B cell (primary cell): ENCODE data around the gene CAMK1D. TPM values are rescaled to one million over a fixed set of nuclear protein-coding genes. Genes with fewer than 3 reads are reported as not detected.

Source experiments
- ATAC-seq: fragments of 200-7000 bp; cut with Tn5 transposase; one replicate; pipeline ENCODE4 v1.10.0; 2021; ENCODE audit warnings: low read depth, mild to moderate bottlenecking, moderate number of reproducible peaks, moderate library complexity
- CTCF ChIA-PET: fragments of 350-600 bp; sonication (Branson Sonifier 250); formaldehyde crosslinking; loops from one replicate; lab custom pipeline; 2021; ENCODE audit warnings: antibody characterized with exemption, inconsistent platforms; lab: Charles Lee
- POLR2A ChIA-PET: fragments of 350-600 bp; sonication (Branson Sonifier 250); formaldehyde crosslinking; loops from one replicate; lab custom pipeline; 2021; ENCODE audit warnings: antibody characterized with exemption; lab: Charles Lee
- DNase-seq: peaks from one replicate; pipeline ENCODE4 v3.0.0; 2013
- H2AFZ ChIP-seq: 2 replicates; pipeline ENCODE4 v1.6.1; 2012; ENCODE audit warnings: mild to moderate bottlenecking, low read depth, low read length; ENCODE audit not compliant: insufficient read depth, poor library complexity, severe bottlenecking
- H3K27ac ChIP-seq, 2 donors: 1 replicate in 1 of 2; 2 replicates in 1 of 2; pipeline ENCODE4 v1.5.1; 2012 to 2013; ENCODE audit warnings: low read length in 2 of 2, mild to moderate bottlenecking in 2 of 2, moderate library complexity in 1 of 2
- H3K27me3 ChIP-seq, 4 experiments: fragments of 200-600 bp in 1 of 4; sonication (generic) in 1 of 4; replicated peaks in 1 of 4; 1 replicate in 2 of 4; 2 replicates in 2 of 4; pipeline versions ENCODE4 v1.6.1 to v1.7.0; 2013 to 2016; ENCODE audit warnings: low read length in 3 of 4, mild to moderate bottlenecking in 2 of 4, mixed read lengths in 1 of 4, moderate library complexity in 1 of 4; ENCODE audit not compliant: insufficient read depth in 4 of 4, control insufficient read depth in 3 of 4; ENCODE audit errors: control extremely low read depth in 1 of 4
- H3K36me3 ChIP-seq, 2 experiments: replicated peaks in 1 of 2; 1 replicate in 1 of 2; 2 replicates in 1 of 2; pipeline versions ENCODE4 v1.6.1 to v1.7.1; 2013; ENCODE audit warnings: low read length in 1 of 2; ENCODE audit not compliant: insufficient read depth in 2 of 2, control insufficient read depth in 1 of 2; ENCODE audit errors: control extremely low read depth in 1 of 2, extremely low read depth in 1 of 2
- H3K4me1 ChIP-seq, 2 donors: fragments of 200-600 bp in 1 of 2; sonication (generic) in 1 of 2; 1 replicate in 1 of 2; 2 replicates in 1 of 2; pipeline versions ENCODE4 v1.5.1 to v1.6.1; 2013 to 2017; ENCODE audit warnings: low read length in 2 of 2; ENCODE audit not compliant: control insufficient read depth in 2 of 2, insufficient read depth in 2 of 2
- H3K4me2 ChIP-seq: replicated peaks from 2 replicates; pipeline ENCODE3; 2012; ENCODE audit warnings: mild to moderate bottlenecking, low read depth, low read length; ENCODE audit not compliant: poor library complexity, severe bottlenecking
- H3K4me3 ChIP-seq, 5 experiments: fragments of 200-600 bp in 1 of 5; sonication (generic) in 1 of 5; 1 replicate in 3 of 5; 2 replicates in 2 of 5; pipeline versions ENCODE4 v1.5.1 to v1.7.0; 2011 to 2016; ENCODE audit warnings: low read length in 4 of 5, mild to moderate bottlenecking in 4 of 5, low read depth in 2 of 5, control low read depth in 1 of 5, moderate library complexity in 1 of 5; ENCODE audit not compliant: insufficient read depth in 1 of 5; ENCODE audit errors: control extremely low read depth in 1 of 5, extremely low read depth in 1 of 5
- H3K79me2 ChIP-seq: fragments of 200-600 bp; sonication (generic); one replicate; pipeline ENCODE4 v1.6.0; 2016; ENCODE audit warnings: low read length; ENCODE audit not compliant: control insufficient read depth, insufficient read depth
- H3K9ac ChIP-seq: fragments of 200-600 bp; sonication (generic); 2 replicates; pipeline ENCODE4 v1.6.1; 2017; ENCODE audit warnings: mild to moderate bottlenecking, low read length, moderate library complexity
- H3K9me3 ChIP-seq, 3 donors: one replicate each; pipeline versions ENCODE4 v1.6.1 to v1.7.1; 2013; ENCODE audit warnings: low read length in 2 of 3; ENCODE audit not compliant: control insufficient read depth in 2 of 3, insufficient read depth in 1 of 3; ENCODE audit errors: control extremely low read depth in 1 of 3
- H4K20me1 ChIP-seq: 2 replicates; pipeline ENCODE4 v1.6.0; 2012; ENCODE audit warnings: mild to moderate bottlenecking, low read length; ENCODE audit not compliant: insufficient read depth, control insufficient read depth, poor library complexity, severe bottlenecking
- H3K27ac Mint-ChIP-seq: one replicate; pipeline ENCODE4 v1.8.0; 2021; ENCODE audit warnings: mixed read lengths
- H3K27me3 Mint-ChIP-seq: one replicate; pipeline ENCODE4 v1.8.0; 2021; ENCODE audit warnings: mixed read lengths
- H3K4me1 Mint-ChIP-seq: one replicate; pipeline ENCODE4 v1.8.0; 2021; ENCODE audit warnings: mixed read lengths
- H3K4me3 Mint-ChIP-seq: one replicate; pipeline ENCODE4 v1.8.0; 2021; ENCODE audit warnings: mixed read lengths
- H3K9me3 Mint-ChIP-seq: one replicate; pipeline ENCODE4 v1.8.0; 2022; ENCODE audit warnings: mixed read lengths; ENCODE audit not compliant: insufficient read depth
- EZH2 ChIP-seq: IDR thresholded peaks from 2 replicates; pipeline ENCODE4 v1.6.1; 2012; ENCODE audit warnings: borderline replicate concordance, low read depth, mild to moderate bottlenecking, moderate library complexity, low read length; ENCODE audit not compliant: insufficient read depth, poor library complexity, severe bottlenecking
- WGBS: methylation state at CpG from one replicate; pipeline ENCODE4 v1.1.5; 2013; ENCODE audit warnings: missing lambda C conversion rate; ENCODE audit not compliant: insufficient coverage; 5-methylcytosine and 5-hydroxymethylcytosine counted together
- intact Hi-C: fragments of 100-400 bp; cut with micrococcal nuclease; formaldehyde crosslinking; loops from one replicate; pipeline ENCODE4 v1.10.0; 2022
- polyA plus RNA-seq: library from polyadenylated mRNA; depleted of rRNA; stranded (reverse); fragments of >200 nt; gene quantifications from 2 replicates; pipeline ENCODE4 v1.2.3, GENCODE V29; 2012
- total RNA-seq, 2 donors: library from RNA; stranded (reverse); fragments of 120-200 nt in 1 of 2; gene quantifications; 1 replicate in 1 of 2; 2 replicates in 1 of 2; pipeline versions ENCODE4 v1.2.3 to v1.2.4, GENCODE V29; 2013 to 2022
- TF ChIP-seq, protein P1 (sequence below): fragments of 200-600 bp; IDR thresholded peaks from one replicate; pipeline ENCODE4 v1.8.0; 2022; ENCODE audit warnings: antibody characterized with exemption, mild to moderate bottlenecking

CAMK1D gene
- total and polyA plus RNA-seq, 2 donors (not counting 1 experiment from before 2014, with no cell fraction given), result 34.1 to 69.7 TPM

DNA sequence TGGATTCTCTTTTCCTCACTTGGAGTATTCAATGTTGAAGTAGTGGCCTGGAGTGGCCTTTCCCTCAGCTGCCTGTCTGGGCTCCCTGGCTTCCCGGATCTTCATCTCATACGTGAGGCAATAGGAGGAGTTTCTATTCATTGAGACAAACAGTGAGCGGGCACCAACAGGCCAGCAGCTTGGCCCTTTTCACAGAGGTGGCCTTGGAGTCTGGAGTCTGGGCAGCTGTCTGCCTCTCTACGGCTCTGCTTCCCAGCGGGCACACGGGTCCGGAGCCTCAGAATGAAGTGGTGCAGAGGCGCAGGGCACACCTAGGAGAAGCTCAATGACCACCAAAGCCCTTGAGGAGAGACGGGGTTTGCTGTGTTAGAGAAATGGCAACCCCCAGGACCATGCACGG is 482.7 kb downstream of the CAMK1D start:
- POLR2A ChIA-PET, result no interaction called here
- Histone ChIP-seq H3K9ac (no peak overlapping the region), H2AFZ (no peak overlapping the region), H3K4me2 (no peak overlapping the region), H3K36me3 (peaks cover 0 to 26% of the 10 kb centered on the region in 2 experiments), H4K20me1 (no peaks in the 10 kb centered on the region), H3K9me3 (no peaks in the 10 kb centered on the region), H3K4me1 (no peaks in the 10 kb centered on the region), H3K27ac (no peak overlapping the region), H3K4me3 (no peak overlapping the region), H3K79me2 (no peaks in the 10 kb centered on the region), H3K27me3 (no peaks in the 10 kb centered on the region)
- 97% methylated on average over 8 of the region's 10 CpGs for WGBS
- DNase-seq (no peak), ATAC-seq (no peak)
- intact Hi-C loops, result no loop called here
- Mint-ChIP-seq H3K4me3 (no peak overlapping the region), H3K9me3 (no peaks in the 10 kb centered on the region), H3K27me3 (no peaks in the 10 kb centered on the region), H3K27ac (no peak overlapping the region), H3K4me1 (no peaks in the 10 kb centered on the region)
- CTCF ChIA-PET, result no interaction called here
- TF ChIP-seq EZH2, result no peak
- TF ChIP-seq, protein P1, sequence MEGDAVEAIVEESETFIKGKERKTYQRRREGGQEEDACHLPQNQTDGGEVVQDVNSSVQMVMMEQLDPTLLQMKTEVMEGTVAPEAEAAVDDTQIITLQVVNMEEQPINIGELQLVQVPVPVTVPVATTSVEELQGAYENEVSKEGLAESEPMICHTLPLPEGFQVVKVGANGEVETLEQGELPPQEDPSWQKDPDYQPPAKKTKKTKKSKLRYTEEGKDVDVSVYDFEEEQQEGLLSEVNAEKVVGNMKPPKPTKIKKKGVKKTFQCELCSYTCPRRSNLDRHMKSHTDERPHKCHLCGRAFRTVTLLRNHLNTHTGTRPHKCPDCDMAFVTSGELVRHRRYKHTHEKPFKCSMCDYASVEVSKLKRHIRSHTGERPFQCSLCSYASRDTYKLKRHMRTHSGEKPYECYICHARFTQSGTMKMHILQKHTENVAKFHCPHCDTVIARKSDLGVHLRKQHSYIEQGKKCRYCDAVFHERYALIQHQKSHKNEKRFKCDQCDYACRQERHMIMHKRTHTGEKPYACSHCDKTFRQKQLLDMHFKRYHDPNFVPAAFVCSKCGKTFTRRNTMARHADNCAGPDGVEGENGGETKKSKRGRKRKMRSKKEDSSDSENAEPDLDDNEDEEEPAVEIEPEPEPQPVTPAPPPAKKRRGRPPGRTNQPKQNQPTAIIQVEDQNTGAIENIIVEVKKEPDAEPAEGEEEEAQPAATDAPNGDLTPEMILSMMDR, result no peak

DNA sequence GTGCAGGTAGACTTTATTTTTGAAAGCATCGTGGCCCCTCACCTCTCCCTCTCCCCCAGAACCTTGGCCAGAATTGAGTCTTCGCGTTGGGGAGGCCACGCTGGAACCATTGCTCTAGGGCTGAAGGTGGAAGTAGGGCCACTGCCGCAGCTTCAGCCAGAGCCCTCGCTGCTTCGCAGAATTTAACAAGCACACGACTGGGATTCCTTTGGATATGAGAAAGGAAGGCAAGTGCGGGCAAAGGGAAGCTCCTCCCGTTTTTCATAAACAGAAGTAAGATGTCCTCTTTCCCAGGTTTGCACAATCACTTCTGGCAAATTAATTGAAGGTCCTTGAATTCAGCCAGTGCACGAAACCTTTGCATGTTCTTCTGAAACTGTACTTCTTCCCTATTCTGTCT is 484.1 kb downstream of the CAMK1D start:
- Mint-ChIP-seq H3K9me3 (no peaks in the 10 kb centered on the region), H3K27ac (no peak overlapping the region), H3K4me1 (no peaks in the 10 kb centered on the region), H3K27me3 (no peaks in the 10 kb centered on the region), H3K4me3 (no peak overlapping the region)
- Histone ChIP-seq H3K27ac (no peak overlapping the region), H3K4me2 (no peak overlapping the region), H3K9ac (no peak overlapping the region), H3K4me1 (no peaks in the 10 kb centered on the region), H3K79me2 (no peaks in the 10 kb centered on the region), H3K4me3 (no peak overlapping the region), H3K36me3 (peaks cover 0 to 18% of the 10 kb centered on the region in 2 experiments), H4K20me1 (no peaks in the 10 kb centered on the region), H3K9me3 (no peaks in the 10 kb centered on the region), H2AFZ (no peak overlapping the region), H3K27me3 (no peaks in the 10 kb centered on the region)
- intact Hi-C loops, result no loop called here
- DNase-seq (no peak), ATAC-seq (no peak)
- TF ChIP-seq EZH2, result no peak
- TF ChIP-seq, protein P1, result no peak
- CTCF ChIA-PET, result no interaction called here
- POLR2A ChIA-PET, result no interaction called here
- 100% methylated on average over 6 of the region's 11 CpGs for WGBS
